H9 (cell line): ENCODE measurements around the gene CX3CR1. TPM values are rescaled to one million over a fixed set of nuclear protein-coding genes. Genes with fewer than 3 reads are reported as not detected.

Experiments
- DNase-seq: peaks from one replicate; pipeline ENCODE4 v3.0.0-alpha.2; 2017
- H2AFZ ChIP-seq: one replicate; pipeline ENCODE4 v1.6.1; 2013; ENCODE audit warnings: mild to moderate bottlenecking, low read length, control low read depth, moderate library complexity
- H2AK5ac ChIP-seq: 2 replicates; pipeline ENCODE4 v1.6.1; 2013; ENCODE audit warnings: low read length, control low read depth, mixed read lengths; ENCODE audit not compliant: insufficient read length
- H2BK120ac ChIP-seq: one replicate; pipeline ENCODE4 v1.6.1; 2013; ENCODE audit warnings: low read depth, mild to moderate bottlenecking, low read length, control low read depth, inconsistent platforms; ENCODE audit not compliant: poor library complexity, severe bottlenecking
- H2BK12ac ChIP-seq: 2 replicates; pipeline ENCODE4 v1.6.1; 2013; ENCODE audit warnings: low read length, control low read depth, mixed read lengths, low read depth; ENCODE audit not compliant: insufficient read length
- H2BK15ac ChIP-seq: 2 replicates; pipeline ENCODE4 v1.6.1; 2013; ENCODE audit warnings: low read depth, low read length, control low read depth
- H2BK20ac ChIP-seq: one replicate; pipeline ENCODE4 v1.6.1; 2013; ENCODE audit warnings: low read depth, mild to moderate bottlenecking, low read length, control low read depth, inconsistent platforms; ENCODE audit not compliant: poor library complexity, severe bottlenecking
- H2BK5ac ChIP-seq: 2 replicates; pipeline ENCODE4 v1.6.1; 2013; ENCODE audit warnings: low read length, control low read depth, mixed read lengths; ENCODE audit not compliant: insufficient read length
- H3K14ac ChIP-seq: 2 replicates; pipeline ENCODE4 v1.6.1; 2013; ENCODE audit warnings: low read length, control low read depth; ENCODE audit not compliant: insufficient read depth
- H3K18ac ChIP-seq: 2 replicates; pipeline ENCODE4 v1.6.1; 2013; ENCODE audit warnings: low read depth, mild to moderate bottlenecking, mixed read lengths, low read length, control low read depth; ENCODE audit not compliant: insufficient read length
- H3K23ac ChIP-seq: 2 replicates; pipeline ENCODE4 v1.6.1; 2013; ENCODE audit warnings: low read length, control low read depth, mixed read lengths, low read depth; ENCODE audit not compliant: insufficient read length
- H3K23me2 ChIP-seq: 2 replicates; pipeline ENCODE4 v1.6.1; 2013; ENCODE audit warnings: low read depth, mild to moderate bottlenecking, mixed read lengths, low read length, control low read depth; ENCODE audit not compliant: insufficient read length, poor library complexity, severe bottlenecking
- H3K27ac ChIP-seq: 2 replicates; pipeline ENCODE4 v1.5.1; 2013; ENCODE audit warnings: low read length, control low read depth, mixed read lengths, low read depth; ENCODE audit not compliant: insufficient read length
- H3K27me3 ChIP-seq: 2 replicates; pipeline ENCODE4 v1.6.1; 2013; ENCODE audit warnings: low read length, control low read depth, inconsistent platforms; ENCODE audit not compliant: insufficient read depth
- H3K4ac ChIP-seq: 2 replicates; pipeline ENCODE4 v1.6.1; 2013; ENCODE audit warnings: low read depth, mild to moderate bottlenecking, control low read depth, inconsistent platforms, low read length, moderate library complexity
- H3K4me1 ChIP-seq: 2 replicates; pipeline ENCODE4 v1.6.1; 2013; ENCODE audit warnings: low read length, control low read depth, inconsistent platforms; ENCODE audit not compliant: insufficient read depth
- H3K4me2 ChIP-seq: 2 replicates; pipeline ENCODE4 v1.6.1; 2013; ENCODE audit warnings: low read length, control low read depth, mixed read lengths; ENCODE audit not compliant: insufficient read length, insufficient read depth
- H3K56ac ChIP-seq: 2 replicates; pipeline ENCODE4 v1.6.1; 2013; ENCODE audit warnings: low read depth, mild to moderate bottlenecking, mixed read lengths, low read length, control low read depth; ENCODE audit not compliant: insufficient read length
- H3K79me1 ChIP-seq: 2 replicates; pipeline ENCODE4 v1.6.1; 2013; ENCODE audit warnings: low read depth, mild to moderate bottlenecking, moderate library complexity, low read length, control low read depth, inconsistent platforms; ENCODE audit not compliant: insufficient read depth, poor library complexity, severe bottlenecking
- H3K79me2 ChIP-seq: 2 replicates; pipeline ENCODE4 v1.6.1; 2013; ENCODE audit warnings: low read length, control low read depth, inconsistent platforms; ENCODE audit not compliant: insufficient read depth
- H3K9ac ChIP-seq: 2 replicates; pipeline ENCODE4 v1.6.1; 2013; ENCODE audit warnings: low read length, control low read depth, mixed read lengths; ENCODE audit not compliant: insufficient read length; ENCODE audit errors: extremely low read depth
- H3K9me3 ChIP-seq: one replicate; pipeline ENCODE4 v1.6.1; 2013; ENCODE audit warnings: low read depth, low read length, inconsistent platforms; ENCODE audit not compliant: control insufficient read depth
- H3T11ph ChIP-seq: one replicate; pipeline ENCODE4 v1.6.1; 2013; ENCODE audit warnings: mild to moderate bottlenecking, low read length, control low read depth, inconsistent platforms
- H4K20me1 ChIP-seq: one replicate; pipeline ENCODE4 v1.6.1; 2013; ENCODE audit not compliant: control insufficient read depth, insufficient read length, insufficient read depth
- H4K5ac ChIP-seq: 2 replicates; pipeline ENCODE4 v1.6.1; 2013; ENCODE audit warnings: low read depth, mild to moderate bottlenecking, mixed read lengths, low read length, control low read depth; ENCODE audit not compliant: insufficient read length
- H4K8ac ChIP-seq: replicated peaks from 2 replicates; pipeline ENCODE4 v1.6.1; 2013; ENCODE audit warnings: low read length, control low read depth, mixed read lengths, low read depth; ENCODE audit not compliant: insufficient read length
- H4K91ac ChIP-seq: 2 replicates; pipeline ENCODE4 v1.6.1; 2013; ENCODE audit warnings: low read depth, mild to moderate bottlenecking, moderate library complexity, mixed read lengths, low read length, control low read depth; ENCODE audit not compliant: insufficient read length
- H3K27ac Mint-ChIP-seq, 3 experiments: 2 replicates in 2 of 3; 3 replicates in 1 of 3; pipeline ENCODE4 v1.8.0; 2020 to 2021; ENCODE audit warnings: mixed read lengths in 3 of 3, mild to moderate bottlenecking in 1 of 3, moderate library complexity in 1 of 3
- H3K27me3 Mint-ChIP-seq: 2 replicates; pipeline ENCODE4 v1.8.0; 2021; ENCODE audit warnings: low read depth, mild to moderate bottlenecking, moderate library complexity, mixed read lengths
- H3K36me3 Mint-ChIP-seq, 3 experiments: 2 replicates in 2 of 3; 3 replicates in 1 of 3; pipeline ENCODE4 v1.8.0; 2020 to 2021; ENCODE audit warnings: low read depth in 3 of 3, mixed read lengths in 3 of 3; ENCODE audit not compliant: insufficient read depth in 1 of 3
- H3K4me1 Mint-ChIP-seq, 2 experiments: 2 replicates each; pipeline ENCODE4 v1.8.0; 2020; ENCODE audit warnings: mixed read lengths in 2 of 2
- H3K4me3 Mint-ChIP-seq, 2 experiments: 2 replicates in 1 of 2; 3 replicates in 1 of 2; pipeline ENCODE4 v1.8.0; 2020 to 2021; ENCODE audit warnings: mild to moderate bottlenecking in 2 of 2, mixed read lengths in 2 of 2, moderate library complexity in 1 of 2
- H3K9me3 Mint-ChIP-seq, 2 experiments: 2 replicates in 1 of 2; 3 replicates in 1 of 2; pipeline ENCODE4 v1.8.0; 2020; ENCODE audit warnings: mild to moderate bottlenecking in 2 of 2, mixed read lengths in 2 of 2, moderate library complexity in 1 of 2
- WGBS: extraction: QIAGEN DNeasy Blood & Tissue Kit; methylation state at CpG from one replicate; pipeline ENCODE4 v1.1.7; 2013; ENCODE audit warnings: missing lambda C conversion rate, low lambda C conversion rate, mixed read lengths; ENCODE audit not compliant: insufficient read length; ENCODE audit errors: extremely low coverage; 5-methylcytosine and 5-hydroxymethylcytosine counted together
- total RNA-seq: library from RNA; stranded (reverse); gene quantifications from 2 replicates; pipeline ENCODE4 v1.2.1, GENCODE V29; 2021
- TF ChIP-seq, protein P1 (sequence below): fragments of 200-600 bp; sonication (generic); conservative IDR thresholded peaks from 3 replicates; pipeline ENCODE4 v1.8.0; 2021; ENCODE audit warnings: antibody characterized with exemption, mild to moderate bottlenecking

The CX3CR1 gene
- total RNA-seq, 1 experiment from 2014 or later: not detected

- H2BK15ac ChIP-seq: no peak overlapping the region
- no peak overlapping the region for H2AFZ ChIP-seq
- no peaks in the 10 kb centered on the region for H3K27me3 Mint-ChIP-seq
- H4K91ac ChIP-seq: no peak overlapping the region
- no peaks in the 10 kb centered on the region for H4K20me1 ChIP-seq
- no peak overlapping the region for H3K14ac ChIP-seq
- H3K27ac Mint-ChIP-seq: no peak overlapping the region
- H3K79me2 ChIP-seq: no peaks in the 10 kb centered on the region
- H3T11ph ChIP-seq: no peak overlapping the region
- H3K23ac ChIP-seq: no peak overlapping the region
- no peak overlapping the region for H3K56ac ChIP-seq
- H2BK120ac ChIP-seq: no peak overlapping the region
- H3K9ac ChIP-seq: no peak overlapping the region
- no peak overlapping the region for H4K5ac ChIP-seq
- no peak overlapping the region for H3K27ac ChIP-seq
- no peak overlapping the region for H2BK12ac ChIP-seq
- no peaks in the 10 kb centered on the region for H3K27me3 ChIP-seq
- WGBS: no CpG with 5 or more reads among the region's 4 CpGs
- no peak overlapping the region for H3K4me2 ChIP-seq
- DNase-seq: no peak
- H3K9me3 ChIP-seq: no peaks in the 10 kb centered on the region
- no peak overlapping the region for H3K18ac ChIP-seq
- H3K9me3 Mint-ChIP-seq: no peaks in the 10 kb centered on the region
- no peaks in the 10 kb centered on the region for H3K79me1 ChIP-seq
- H3K4ac ChIP-seq: no peak overlapping the region
- H3K4me3 Mint-ChIP-seq: no peak overlapping the region
- no peak overlapping the region for H2AK5ac ChIP-seq
- no peak overlapping the region for H2BK5ac ChIP-seq
- H3K23me2 ChIP-seq: no peaks in the 10 kb centered on the region
- peaks cover 4 to 5% of the 10 kb centered on the region in 2 experiments; a peak in 3 of 4 replicates for H3K4me1 Mint-ChIP-seq
- H2BK20ac ChIP-seq: no peak overlapping the region
- H4K8ac ChIP-seq: no peak overlapping the region
- H3K4me1 ChIP-seq: no peaks in the 10 kb centered on the region; the same call in 1 of the 2 replicates
- H3K36me3 Mint-ChIP-seq: no peaks in the 10 kb centered on the region
- TF ChIP-seq, protein P1, sequence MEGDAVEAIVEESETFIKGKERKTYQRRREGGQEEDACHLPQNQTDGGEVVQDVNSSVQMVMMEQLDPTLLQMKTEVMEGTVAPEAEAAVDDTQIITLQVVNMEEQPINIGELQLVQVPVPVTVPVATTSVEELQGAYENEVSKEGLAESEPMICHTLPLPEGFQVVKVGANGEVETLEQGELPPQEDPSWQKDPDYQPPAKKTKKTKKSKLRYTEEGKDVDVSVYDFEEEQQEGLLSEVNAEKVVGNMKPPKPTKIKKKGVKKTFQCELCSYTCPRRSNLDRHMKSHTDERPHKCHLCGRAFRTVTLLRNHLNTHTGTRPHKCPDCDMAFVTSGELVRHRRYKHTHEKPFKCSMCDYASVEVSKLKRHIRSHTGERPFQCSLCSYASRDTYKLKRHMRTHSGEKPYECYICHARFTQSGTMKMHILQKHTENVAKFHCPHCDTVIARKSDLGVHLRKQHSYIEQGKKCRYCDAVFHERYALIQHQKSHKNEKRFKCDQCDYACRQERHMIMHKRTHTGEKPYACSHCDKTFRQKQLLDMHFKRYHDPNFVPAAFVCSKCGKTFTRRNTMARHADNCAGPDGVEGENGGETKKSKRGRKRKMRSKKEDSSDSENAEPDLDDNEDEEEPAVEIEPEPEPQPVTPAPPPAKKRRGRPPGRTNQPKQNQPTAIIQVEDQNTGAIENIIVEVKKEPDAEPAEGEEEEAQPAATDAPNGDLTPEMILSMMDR: no peak
Measured at GRCh38 chr3:39290255-39290654, 10.4 kb upstream of the CX3CR1 start.
